HCT116 (cell line): ENCODE results near the gene FAM180A.

Experiments
- CEBPB ChIP-seq: IDR thresholded peaks from 2 replicates; pipeline ENCODE4 v1.6.1; 2012; ENCODE audit warnings: low read depth
- CTCF ChIP-seq, 3 experiments: fragments of 200-600 bp in 1 of 3; sonication (generic) in 1 of 3; IDR thresholded peaks in 2 of 3; conservative IDR thresholded peaks in 1 of 3; 2 replicates each; pipeline ENCODE4 v1.5.1; 2012 to 2017; ENCODE audit warnings: low read depth in 2 of 3, low read length in 2 of 3, antibody characterized with exemption in 1 of 3, borderline replicate concordance in 1 of 3, control low read depth in 1 of 3, mild to moderate bottlenecking in 1 of 3, mixed read lengths in 1 of 3, mixed run types in 1 of 3, moderate library complexity in 1 of 3; ENCODE audit not compliant: insufficient read depth in 1 of 3
- EGR1 ChIP-seq: IDR thresholded peaks from 2 replicates; pipeline ENCODE4 v1.6.1; 2012; ENCODE audit warnings: low read depth
- EZH2 ChIP-seq: fragments of 200-600 bp; sonication (generic); IDR thresholded peaks from 2 replicates; pipeline ENCODE4 v1.6.1; 2017; ENCODE audit warnings: antibody characterized with exemption, mixed run types
- EZH2phosphoT487 ChIP-seq: fragments of 200-600 bp; IDR thresholded peaks from 2 replicates; pipeline ENCODE4 v1.6.1; 2018; ENCODE audit warnings: antibody characterized with exemption, borderline replicate concordance
- JUND ChIP-seq: IDR thresholded peaks from 2 replicates; pipeline ENCODE4 v1.6.1; 2012
- POLR2A ChIP-seq: IDR thresholded peaks from 2 replicates; pipeline ENCODE4 v1.7.0; 2011; ENCODE audit warnings: borderline replicate concordance; ENCODE audit not compliant: insufficient read depth, insufficient read length; ENCODE audit errors: extremely low read depth
- SIN3A ChIP-seq: IDR thresholded peaks from 2 replicates; pipeline ENCODE4 v1.6.1; 2012; ENCODE audit warnings: low read depth
- YY1 ChIP-seq: IDR thresholded peaks from 2 replicates; pipeline ENCODE4 v1.6.1; 2011; ENCODE audit warnings: low read length, low read depth, moderate library complexity, mild to moderate bottlenecking; ENCODE audit not compliant: insufficient replicate concordance; ENCODE audit errors: extremely low read depth
- ZFX ChIP-seq: fragments of 450-650 bp; IDR thresholded peaks from 2 replicates; pipeline ENCODE4 v1.6.1; 2017
- TF ChIP-seq, protein P1 (sequence below): IDR thresholded peaks from 2 replicates; pipeline ENCODE4 v1.6.1; 2012

DNA sequence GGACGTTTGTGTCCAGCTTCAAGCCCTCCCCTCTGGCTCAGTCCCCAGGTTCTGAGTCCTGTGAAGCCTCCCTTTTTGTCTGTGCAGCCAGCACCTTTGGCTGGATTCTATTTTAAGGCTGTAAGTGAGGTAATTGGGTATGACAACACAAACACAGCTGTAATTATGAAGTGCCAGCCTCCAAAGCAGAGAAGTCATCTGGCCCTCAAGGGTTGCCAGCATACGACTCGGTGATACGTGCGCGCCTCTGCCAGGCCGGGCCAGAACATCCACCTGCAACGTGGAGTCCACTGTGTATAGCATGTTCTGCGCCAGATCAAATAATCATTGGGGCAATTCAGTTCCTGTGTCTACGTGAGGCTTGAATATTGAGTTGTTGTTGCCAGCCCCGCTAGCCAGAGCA is 6.7 kb upstream of the FAM180A start:
- TF ChIP-seq ZFX (no peak), JUND (no peak), CTCF (IDR thresholded peaks at IDR 0.05 in 2 of 3, conservative IDR thresholded peaks at IDR 0.05 in 1 of 3; ENCODE audit: borderline replicate concordance in 1 of 3, insufficient read depth in 1 of 3, low read depth in 2 of 3, low read length in 2 of 3) (no peak), POLR2A (no peak), EZH2phosphoT487 (no peak), CEBPB (no peak), EGR1 (no peak), YY1 (no peak), SIN3A (no peak), EZH2 (no peak)
- TF ChIP-seq, protein P1, sequence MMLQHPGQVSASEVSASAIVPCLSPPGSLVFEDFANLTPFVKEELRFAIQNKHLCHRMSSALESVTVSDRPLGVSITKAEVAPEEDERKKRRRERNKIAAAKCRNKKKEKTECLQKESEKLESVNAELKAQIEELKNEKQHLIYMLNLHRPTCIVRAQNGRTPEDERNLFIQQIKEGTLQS, result no peak
